ENCODE measurements around the gene TADA2B. TPM values are rescaled to one million over a fixed set of nuclear protein-coding genes. Genes with fewer than 3 reads are reported as not detected.

TADA2B gene
- total RNA-seq, 1 donor from 2014 or later = 31.8 TPM

- no peak for TF ChIP-seq CTCF (IDR thresholded peaks at IDR 0.05)
- Mint-ChIP-seq H3K36me3 (ENCODE audit: low read depth) (peaks cover 66% of the 10 kb centered on the region), H3K9me3 (no peaks in the 10 kb centered on the region), H3K4me1 (peaks cover 2% of the 10 kb centered on the region), H3K27me3 (no peaks in the 10 kb centered on the region), H3K27ac (no peak overlapping the region), H3K4me3 (no peak overlapping the region)
- POLR2A ChIA-PET = no interaction called here
- ATAC-seq (ENCODE audit: low read depth) (no peak), DNase-seq (no peak)
- CTCF ChIA-PET = no interaction called here
- intact Hi-C loops (cut with micrococcal nuclease) = no loop called here
These were observed 13.3 kb upstream of the TADA2B start for GRCh38 chr4:7029921-7030320.

GRCh38 chr4:7030856-7031255, 12.3 kb upstream of the TADA2B start:
- Mint-ChIP-seq H3K4me3 (no peak overlapping the region), H3K27me3 (no peaks in the 10 kb centered on the region), H3K4me1 (peaks cover 2% of the 10 kb centered on the region), H3K36me3 (ENCODE audit: low read depth) (peaks cover 60% of the 10 kb centered on the region), H3K9me3 (no peaks in the 10 kb centered on the region), H3K27ac (no peak overlapping the region)
- DNase-seq (no peak), ATAC-seq (ENCODE audit: low read depth) (no peak)
- POLR2A ChIA-PET = no interaction called here
- TF ChIP-seq CTCF (IDR thresholded peaks at IDR 0.05) = no peak
- intact Hi-C loops (cut with micrococcal nuclease) = no loop called here
- CTCF ChIA-PET = no interaction called here

- DNase-seq (no peak), ATAC-seq (ENCODE audit: low read depth) (no peak)
- CTCF ChIA-PET = no interaction called here
- Mint-ChIP-seq H3K4me1 (peaks cover 2% of the 10 kb centered on the region), H3K27me3 (no peaks in the 10 kb centered on the region), H3K36me3 (ENCODE audit: low read depth) (peaks cover 50% of the 10 kb centered on the region), H3K9me3 (no peaks in the 10 kb centered on the region), H3K27ac (no peak overlapping the region), H3K4me3 (no peak overlapping the region)
- intact Hi-C loops (cut with micrococcal nuclease) = no loop called here
- POLR2A ChIA-PET = no interaction called here
- TF ChIP-seq CTCF (IDR thresholded peaks at IDR 0.05) = no peak
These were observed 11.4 kb upstream of the TADA2B start for GRCh38 chr4:7031558-7032449.

GRCh38 chr4:7032596-7032995, 10.6 kb upstream of the TADA2B start:
- ChIA-PET POLR2A (no interaction called here), CTCF (no interaction called here)
- Mint-ChIP-seq H3K4me1 (peaks cover 2% of the 10 kb centered on the region), H3K9me3 (no peaks in the 10 kb centered on the region), H3K27me3 (no peaks in the 10 kb centered on the region), H3K27ac (no peak overlapping the region), H3K36me3 (ENCODE audit: low read depth) (peaks cover 44% of the 10 kb centered on the region), H3K4me3 (no peak overlapping the region)
- DNase-seq (no peak), ATAC-seq (ENCODE audit: low read depth) (no peak)
- intact Hi-C loops (cut with micrococcal nuclease) = no loop called here
- TF ChIP-seq CTCF (IDR thresholded peaks at IDR 0.05) = no peak

- POLR2A ChIA-PET = no interaction called here
- peaks cover 30% of the 10 kb centered on the region for H3K36me3 Mint-ChIP-seq (ENCODE audit: low read depth)
- H3K9me3 Mint-ChIP-seq = no peaks in the 10 kb centered on the region
- H3K4me1 Mint-ChIP-seq = no peaks in the 10 kb centered on the region
- H3K4me3 Mint-ChIP-seq = no peak overlapping the region
- ATAC-seq (ENCODE audit: low read depth) = no peak
- CTCF ChIA-PET = no interaction called here
- no peaks in the 10 kb centered on the region for H3K27me3 Mint-ChIP-seq
- DNase-seq = no peak
- intact Hi-C loops (cut with micrococcal nuclease) = no loop called here
- H3K27ac Mint-ChIP-seq = no peak overlapping the region
- no peak for TF ChIP-seq CTCF (IDR thresholded peaks at IDR 0.05)
These were observed 8.7 kb upstream of the TADA2B start for GRCh38 chr4:7034262-7035081.

All from activated B cell treated with CpG ODN at 0.5 μM for 24 hours (primary cell).